HepG2 (cell line): ENCODE results near the gene OR7G2. TPM values are rescaled to one million over a fixed set of nuclear protein-coding genes. Genes with fewer than 3 reads are reported as not detected.
A peak's percentile ranks its signal among the peaks of the same experiment; 100 is the strongest.

Experiments
- ATAC-seq: fragments of 200-7000 bp; cut with Tn5 transposase; 3 replicates; pipeline ENCODE4 v1.9.1; 2020; ENCODE audit warnings: mild to moderate bottlenecking, moderate library complexity
- BruUV-seq: library from RNA; stranded (reverse); fragments of 400-500 nt; replicated peaks from 2 replicates; lab custom pipeline; 2021; lab: Mats Ljungman, UMichigan
- CTCF ChIA-PET: fragments of 300-600 bp; formaldehyde crosslinking; extraction: SDS; loops from one replicate; lab custom pipeline; 2021; ENCODE audit warnings: low total read pairs, inconsistent platforms, low intra/inter-chr PET ratio; lab: Yijun Ruan, JAX
- POLR2A ChIA-PET: fragments of 350-600 bp; sonication (Branson Sonifier 250); formaldehyde crosslinking; loops from one replicate; lab custom pipeline; 2020; ENCODE audit warnings: antibody characterized with exemption, inconsistent platforms; lab: Yijun Ruan, JAX
- DNase-seq: peaks from one replicate; pipeline ENCODE4 v3.0.0-alpha.2; 2015; ENCODE audit warnings: low spot score
- FAIRE-seq: peaks from 3 replicates; lab custom pipeline; 2011; peaks lifted over from hg19 to GRCh38; lab: Jason Lieb, UNC
- H2AFZ ChIP-seq: one replicate; pipeline ENCODE4 v1.6.1; 2011; ENCODE audit warnings: low read length, inconsistent platforms
- H3K27ac ChIP-seq: fragments of 300-600 bp; 3 replicates; pipeline ENCODE4 v1.8.0; 2011; ENCODE audit warnings: mixed run types, mild to moderate bottlenecking, mixed read lengths, low read length, inconsistent platforms; ENCODE audit not compliant: insufficient read depth; ENCODE audit errors: extremely low read length
- H3K27me3 ChIP-seq, 2 experiments: fragments of 200-600 bp in 1 of 2; 2 replicates in 1 of 2; 3 replicates in 1 of 2; pipeline versions ENCODE4 v1.6.0 to v1.8.0; 2011; ENCODE audit warnings: low read length in 2 of 2, mild to moderate bottlenecking in 2 of 2, moderate library complexity in 2 of 2, inconsistent platforms in 1 of 2; ENCODE audit not compliant: insufficient read depth in 2 of 2, control insufficient read depth in 1 of 2
- H3K36me3 ChIP-seq, 2 experiments: fragments of 200-600 bp in 1 of 2; replicated peaks in 1 of 2; 2 replicates in 1 of 2; 3 replicates in 1 of 2; pipeline versions ENCODE4 v1.5.1 to v1.8.0; 2011; ENCODE audit warnings: low read length in 2 of 2, inconsistent platforms in 1 of 2; ENCODE audit not compliant: insufficient read depth in 2 of 2, control insufficient read depth in 1 of 2
- H3K4me1 ChIP-seq: 2 replicates; pipeline ENCODE4 v1.5.1; 2012; ENCODE audit warnings: low read length, inconsistent platforms; ENCODE audit not compliant: insufficient read depth
- H3K4me2 ChIP-seq: 2 replicates; pipeline ENCODE4 v1.6.0; 2011; ENCODE audit warnings: low read depth, low read length, inconsistent platforms
- H3K4me3 ChIP-seq, 3 experiments: fragments of 200-600 bp in 1 of 3; sonication (generic), shearing (Covaris generic) in 1 of 3; replicated peaks in 1 of 3; 2 replicates each; pipeline ENCODE4 v1.5.1; 2011 to 2016; ENCODE audit warnings: low read length in 3 of 3, inconsistent platforms in 2 of 3, low read depth in 2 of 3, mild to moderate bottlenecking in 2 of 3, control low read depth in 1 of 3, mixed read lengths in 1 of 3; ENCODE audit not compliant: insufficient read depth in 1 of 3
- H3K79me2 ChIP-seq: one replicate; pipeline ENCODE4 v1.6.1; 2011; ENCODE audit warnings: low read length, inconsistent platforms; ENCODE audit not compliant: insufficient read depth
- H3K9ac ChIP-seq: 2 replicates; pipeline ENCODE4 v1.6.0; 2011; ENCODE audit warnings: mild to moderate bottlenecking, low read depth, low read length, inconsistent platforms; ENCODE audit not compliant: insufficient read depth
- H3K9me3 ChIP-seq: 2 replicates; pipeline ENCODE4 v1.5.1; 2012; ENCODE audit warnings: mild to moderate bottlenecking, low read length
- H4K20me1 ChIP-seq: 2 replicates; pipeline ENCODE4 v1.6.0; 2011; ENCODE audit warnings: inconsistent platforms, mild to moderate bottlenecking, low read length, moderate library complexity; ENCODE audit not compliant: insufficient read depth
- ADNP ChIP-seq: sonication (generic); formaldehyde crosslinking; IDR thresholded peaks from 2 replicates; pipeline ENCODE4 v1.4.0; 2020; ENCODE audit warnings: missing genetic modification reagents
- ARID3A ChIP-seq: IDR thresholded peaks from 2 replicates; pipeline ENCODE4 v1.6.1; 2012; ENCODE audit warnings: low read depth, low read length, improper control_type of control experiment
- DNMT3B ChIP-seq: conservative IDR thresholded peaks from 2 replicates; pipeline ENCODE4 v1.6.1; 2016; ENCODE audit warnings: missing biosample characterization, control low read depth
- GMEB1 ChIP-seq: sonication (generic); formaldehyde crosslinking; IDR thresholded peaks from 2 replicates; pipeline ENCODE4 v1.5.1; 2020; ENCODE audit warnings: missing genetic modification reagents, mild to moderate bottlenecking, borderline replicate concordance
- MAFK ChIP-seq, 2 experiments: IDR thresholded peaks in 1 of 2; conservative IDR thresholded peaks in 1 of 2; 2 replicates each; pipeline ENCODE4 v1.6.1; 2011; ENCODE audit warnings: improper control_type of control experiment in 2 of 2, low read length in 2 of 2
- MEIS1 ChIP-seq: sonication (generic); formaldehyde crosslinking; IDR thresholded peaks from 2 replicates; pipeline ENCODE4 v1.9.0; 2021; ENCODE audit warnings: mild to moderate bottlenecking, missing genetic modification reagents, moderate library complexity, borderline replicate concordance
- MLXIP ChIP-seq: sonication (generic); formaldehyde crosslinking; IDR thresholded peaks from 2 replicates; pipeline ENCODE4 v1.9.0; 2021; ENCODE audit warnings: missing genetic modification reagents, borderline replicate concordance
- SIX1 ChIP-seq: sonication (generic); formaldehyde crosslinking; IDR thresholded peaks from 2 replicates; pipeline ENCODE4 v1.4.0; 2020; ENCODE audit warnings: missing genetic modification reagents, borderline replicate concordance
- SKI ChIP-seq: fragments of 450-650 bp; IDR thresholded peaks from one replicate; pipeline ENCODE4 v1.6.1; 2018; ENCODE audit warnings: mild to moderate bottlenecking; ENCODE audit not compliant: partially characterized antibody
- TOPORS ChIP-seq: sonication (generic); formaldehyde crosslinking; IDR thresholded peaks from 2 replicates; pipeline ENCODE4 v1.8.0; 2023; ENCODE audit warnings: mild to moderate bottlenecking, missing genetic modification reagents
- ZNF468 ChIP-seq: sonication (generic); formaldehyde crosslinking; IDR thresholded peaks from 2 replicates; pipeline ENCODE4 v1.8.0; 2022; ENCODE audit warnings: mild to moderate bottlenecking, moderate library complexity, missing genetic modification reagents
- WGBS: methylation state at CpG from one replicate; pipeline ENCODE4 v1.1.6; 2017; ENCODE audit warnings: low lambda C conversion rate; 5-methylcytosine and 5-hydroxymethylcytosine counted together
- in situ Hi-C: cut with HindIII; loops from 2 replicates; pipeline ENCODE4 v1.10.0; 2017; ENCODE audit warnings: low pct_unique_long_range_greater_than_20kb; ENCODE audit not compliant: extremely low pct_ligation_motif_present
- intact Hi-C: fragments of 100-400 bp; cut with micrococcal nuclease; formaldehyde crosslinking; loops from one replicate; pipeline ENCODE4 v1.10.0; 2022; ENCODE audit not compliant: unreplicated experiment
- polyA plus RNA-seq, 8 experiments: library from polyadenylated mRNA; depleted of rRNA in 3 of 8; stranded (reverse) in 7 of 8; unstranded in 1 of 8; fragments of >200 nt; fragmentation: Illumina TruSeq in 4 of 8; extraction: Trizol in 4 of 8; gene quantifications; 2 replicates each; pipeline versions ENCODE4 v1.2.1 to v1.2.3, GENCODE V29; 2011 to 2016; ENCODE audit warnings: low read depth in 4 of 8, missing spikeins in 1 of 8, mixed read lengths in 1 of 8; ENCODE audit not compliant: insufficient read depth in 1 of 8
- total RNA-seq, 5 experiments: library from RNA; depleted of rRNA; stranded (reverse); fragments of >200 nt; fragmentation: Illumina TruSeq; extraction: Trizol; gene quantifications; 2 replicates each; pipeline ENCODE4 v1.2.3, GENCODE V29; 2016; ENCODE audit warnings: low read depth in 1 of 5

The OR7G2 gene
- total and polyA plus RNA-seq, 2 of the 13 experiments (the other 11 are each of a cell fraction or from before 2014, with no cell fraction given): not detected

- no peaks in the 10 kb centered on the region for H3K36me3 ChIP-seq
- TF ChIP-seq ARID3A (no peak), ZNF468 (no peak), MAFK (conservative IDR thresholded peaks at IDR 0.05 in 1 of 2, IDR thresholded peaks at IDR 0.05 in 1 of 2; ENCODE audit: low read length in 2 of 2) (peak; percentile 27 to 43; a peak in 2 of 4 replicates)
- no peak overlapping the region for H3K9ac ChIP-seq
- H3K79me2 ChIP-seq: no peaks in the 10 kb centered on the region
- in situ Hi-C loops (no loop called here), intact Hi-C loops (no loop called here)
- no peaks in the 10 kb centered on the region for H4K20me1 ChIP-seq
- no peaks in the 10 kb centered on the region for H3K27me3 ChIP-seq
- DNase-seq (no peak), FAIRE-seq (no peak), ATAC-seq (no peak)
- no peak overlapping the region for H3K4me2 ChIP-seq
- CTCF ChIA-PET: no interaction called here
- H3K4me3 ChIP-seq: no peak overlapping the region
- no peak overlapping the region for H2AFZ ChIP-seq
- WGBS: 33% methylated on average over 5 of the region's 12 CpGs
- no TSS peak for BruUV-seq
- POLR2A ChIA-PET: no interaction called here
- no peaks in the 10 kb centered on the region for H3K9me3 ChIP-seq
- H3K27ac ChIP-seq: no peak overlapping the region
- no peaks in the 10 kb centered on the region for H3K4me1 ChIP-seq
Observed at GRCh38 chr19:9065457-9066014, 41.7 kb downstream of the OR7G2 start.

- DNase-seq (no peak), ATAC-seq (no peak), FAIRE-seq (no peak)
- in situ Hi-C loops: no loop called here
- ChIA-PET POLR2A (no interaction called here), CTCF (no interaction called here)
- no TSS peak for BruUV-seq
- intact Hi-C loops: no loop called here
- WGBS: 30% methylated on average over 8 of the region's 8 CpGs
- Histone ChIP-seq H3K9me3 (no peaks in the 10 kb centered on the region), H3K27me3 (no peaks in the 10 kb centered on the region), H3K4me2 (no peak overlapping the region), H4K20me1 (no peaks in the 10 kb centered on the region), H2AFZ (no peak overlapping the region), H3K36me3 (no peaks in the 10 kb centered on the region), H3K4me3 (no peak overlapping the region), H3K4me1 (no peaks in the 10 kb centered on the region), H3K27ac (no peak overlapping the region), H3K79me2 (no peaks in the 10 kb centered on the region), H3K9ac (no peak overlapping the region)
- TF ChIP-seq GMEB1: no peak
- no peak for TF ChIP-seq MEIS1 (CRISPR knock-in tag)
- TF ChIP-seq MLXIP (CRISPR knock-in tag): no peak
- no peak for TF ChIP-seq SKI
- no peak for TF ChIP-seq SIX1 (CRISPR knock-in tag)
- no peak for TF ChIP-seq DNMT3B (CRISPR knock-in tag)
- TF ChIP-seq ADNP (CRISPR knock-in tag): no peak
- TF ChIP-seq TOPORS (CRISPR knock-in tag): no peak
Observed at GRCh38 chr19:9061879-9062278, 45.4 kb downstream of the OR7G2 start.
